NB4 (cell line): Measurements from ENCODE around the gene UBE2D3.

Source experiments
- CTCF ChIP-seq: IDR thresholded peaks from one replicate; pipeline ENCODE4 v1.5.1; 2012; ENCODE audit warnings: low read depth, low read length
- MAX ChIP-seq: IDR thresholded peaks from 2 replicates; pipeline ENCODE4 v1.6.1; 2011; ENCODE audit warnings: low read depth, low read length
- MYC ChIP-seq: IDR thresholded peaks from 2 replicates; pipeline ENCODE4 v1.6.1; 2011; ENCODE audit warnings: low read depth, low read length
- POLR2A ChIP-seq: IDR thresholded peaks from 2 replicates; pipeline ENCODE4 v1.6.1; 2011; ENCODE audit warnings: mild to moderate bottlenecking; ENCODE audit not compliant: insufficient read length; ENCODE audit errors: extremely low read depth

- TF ChIP-seq CTCF (no peak), MAX (no peak), MYC (no peak), POLR2A (no peak)
Measured at GRCh38 chr4:102792361-102792936, 34.9 kb downstream of the UBE2D3 start.
